RPMI7951 (cell line): ENCODE results near the gene TTC34. TPM values are rescaled to one million over a fixed set of nuclear protein-coding genes. Genes with fewer than 3 reads are reported as not detected.
"Not testable (repeated sequence)": the region's sequence is repeated elsewhere in the genome, so short reads cannot be mapped to it uniquely, and the experiment has no call there.

ENCODE experiments used
- DNase-seq: peaks from one replicate; pipeline ENCODE4 v3.0.0-alpha.2; 2012; ENCODE audit warnings: low read depth
- total RNA-seq: library from RNA; depleted of rRNA; stranded (reverse); fragments of >200 nt; shearing (Covaris generic); gene quantifications from 2 replicates; pipeline ENCODE4 v1.2.3, GENCODE V29; 2014

Gene TTC34
- total RNA-seq, 1 experiment from 2014 or later: 0.12 TPM

GRCh38 chr1:2777424-2778219, 23.9 kb downstream of the TTC34 start:
- DNase-seq: no peak

- not testable (repeated sequence) for DNase-seq
These were observed 26.2 kb downstream of the TTC34 start for GRCh38 chr1:2775333-2775732.

- DNase-seq: not testable (repeated sequence)
These were observed 33.4 kb downstream of the TTC34 start for GRCh38 chr1:2768052-2768451.

GRCh38 chr1:2759433-2759832, 42.1 kb downstream of the TTC34 start:
- not testable (repeated sequence) for DNase-seq

- DNase-seq: not testable (repeated sequence)
These were observed 44.0 kb downstream of the TTC34 start for GRCh38 chr1:2757519-2757918.

- DNase-seq: not testable (repeated sequence)
These were observed 46.1 kb downstream of the TTC34 start for GRCh38 chr1:2755426-2755825.

GRCh38 chr1:2754597-2754996, 46.9 kb downstream of the TTC34 start:
- DNase-seq: not testable (repeated sequence)

- DNase-seq: not testable (repeated sequence)
These were observed 49.0 kb downstream of the TTC34 start for GRCh38 chr1:2752503-2752902.

GRCh38 chr1:2751866-2752265, 49.6 kb downstream of the TTC34 start:
- DNase-seq: not testable (repeated sequence)

GRCh38 chr1:2750766-2751730, 50.4 kb downstream of the TTC34 start:
- not testable (repeated sequence) for DNase-seq

GRCh38 chr1:2750041-2750680, 51.3 kb downstream of the TTC34 start:
- not testable (repeated sequence) for DNase-seq

GRCh38 chr1:2748626-2749025, 52.9 kb downstream of the TTC34 start:
- not testable (repeated sequence) for DNase-seq

GRCh38 chr1:2694796-2695195, 106.7 kb downstream of the TTC34 start:
- DNase-seq: not testable (repeated sequence)

- not testable (repeated sequence) for DNase-seq
These were observed 111.3 kb downstream of the TTC34 start for GRCh38 chr1:2690180-2690579.

- not testable (repeated sequence) for DNase-seq
These were observed 113.2 kb downstream of the TTC34 start for GRCh38 chr1:2688336-2688665.

- DNase-seq: not testable (repeated sequence)
These were observed 113.7 kb downstream of the TTC34 start for GRCh38 chr1:2687638-2688335.

GRCh38 chr1:2687174-2687591, 114.3 kb downstream of the TTC34 start:
- DNase-seq: not testable (repeated sequence)

GRCh38 chr1:2686091-2686863, 115.2 kb downstream of the TTC34 start:
- DNase-seq: not testable (repeated sequence)

- DNase-seq: not testable (repeated sequence)
These were observed 115.8 kb downstream of the TTC34 start for GRCh38 chr1:2685671-2686070.

- DNase-seq: not testable (repeated sequence)
These were observed 116.6 kb downstream of the TTC34 start for GRCh38 chr1:2684878-2685277.
